Stomach smooth muscle (tissue), 2 donors: ENCODE measurements around the gene WDR43.

Source experiments
- H3K27ac ChIP-seq: one replicate; pipeline ENCODE4 v1.7.0; 2013; ENCODE audit warnings: mild to moderate bottlenecking, low read length, inconsistent platforms
- H3K27me3 ChIP-seq, 2 donors: one replicate each; pipeline ENCODE4 v1.7.0; 2013; ENCODE audit warnings: low read length in 2 of 2; ENCODE audit not compliant: insufficient read depth in 2 of 2, control insufficient read depth in 1 of 2
- H3K36me3 ChIP-seq, 2 donors: one replicate each; pipeline ENCODE4 v1.7.0; 2013; ENCODE audit warnings: low read length in 2 of 2; ENCODE audit not compliant: control insufficient read depth in 2 of 2, insufficient read depth in 2 of 2
- H3K4me1 ChIP-seq: one replicate; pipeline ENCODE4 v1.7.0; 2013; ENCODE audit warnings: low read length; ENCODE audit not compliant: control insufficient read depth, insufficient read depth
- H3K4me3 ChIP-seq, 2 donors: one replicate each; pipeline ENCODE4 v1.7.0; 2013; ENCODE audit warnings: low read length in 2 of 2
- H3K9ac ChIP-seq, 2 donors: one replicate each; pipeline ENCODE4 v1.7.0; 2013; ENCODE audit warnings: low read length in 2 of 2, mild to moderate bottlenecking in 1 of 2
- H3K9me3 ChIP-seq, 2 donors: one replicate each; pipeline ENCODE4 v1.7.0; 2013; ENCODE audit warnings: low read length in 2 of 2; ENCODE audit not compliant: control insufficient read depth in 2 of 2
- donor health status: healthy.
- donor health status: Pancreatic carcinoma.

Gene WDR43

GRCh38 chr2:28948160-28948559 lies 53.7 kb downstream of the WDR43 start:
- H3K4me3 ChIP-seq = no peak overlapping the region
- H3K4me1 ChIP-seq = no peaks in the 10 kb centered on the region
- H3K9ac ChIP-seq = no peak overlapping the region
- H3K36me3 ChIP-seq = peaks cover 23 to 30% of the 10 kb centered on the region in 2 donors
- H3K9me3 ChIP-seq = peaks cover 0 to 4% of the 10 kb centered on the region in 2 donors
- no peak overlapping the region for H3K27ac ChIP-seq
- H3K27me3 ChIP-seq = no peaks in the 10 kb centered on the region

DNA sequence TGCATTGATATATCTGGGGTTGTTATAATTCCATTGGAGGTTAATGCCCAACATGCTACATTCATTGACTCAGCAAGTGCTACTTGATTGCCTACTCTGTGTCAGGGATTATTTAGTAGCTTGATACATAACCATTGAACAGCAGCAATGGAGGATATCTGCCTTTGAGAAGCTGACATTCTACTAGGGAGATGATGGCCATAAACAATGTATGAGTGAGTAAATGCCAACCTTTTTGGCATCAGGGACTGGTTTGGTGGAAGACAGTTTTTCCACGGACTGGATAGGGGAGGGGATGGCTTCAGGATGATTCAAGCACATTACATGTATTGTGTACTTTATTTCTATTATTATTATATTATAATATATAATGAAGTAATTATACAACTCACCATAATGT lies 54.7 kb downstream of the WDR43 start:
- Histone ChIP-seq H3K9me3 (peaks cover 0 to 4% of the 10 kb centered on the region in 2 donors), H3K36me3 (peaks cover 15 to 22% of the 10 kb centered on the region in 2 donors), H3K27me3 (no peaks in the 10 kb centered on the region), H3K4me3 (no peak overlapping the region), H3K9ac (no peak overlapping the region), H3K27ac (no peak overlapping the region), H3K4me1 (no peaks in the 10 kb centered on the region)

DNA sequence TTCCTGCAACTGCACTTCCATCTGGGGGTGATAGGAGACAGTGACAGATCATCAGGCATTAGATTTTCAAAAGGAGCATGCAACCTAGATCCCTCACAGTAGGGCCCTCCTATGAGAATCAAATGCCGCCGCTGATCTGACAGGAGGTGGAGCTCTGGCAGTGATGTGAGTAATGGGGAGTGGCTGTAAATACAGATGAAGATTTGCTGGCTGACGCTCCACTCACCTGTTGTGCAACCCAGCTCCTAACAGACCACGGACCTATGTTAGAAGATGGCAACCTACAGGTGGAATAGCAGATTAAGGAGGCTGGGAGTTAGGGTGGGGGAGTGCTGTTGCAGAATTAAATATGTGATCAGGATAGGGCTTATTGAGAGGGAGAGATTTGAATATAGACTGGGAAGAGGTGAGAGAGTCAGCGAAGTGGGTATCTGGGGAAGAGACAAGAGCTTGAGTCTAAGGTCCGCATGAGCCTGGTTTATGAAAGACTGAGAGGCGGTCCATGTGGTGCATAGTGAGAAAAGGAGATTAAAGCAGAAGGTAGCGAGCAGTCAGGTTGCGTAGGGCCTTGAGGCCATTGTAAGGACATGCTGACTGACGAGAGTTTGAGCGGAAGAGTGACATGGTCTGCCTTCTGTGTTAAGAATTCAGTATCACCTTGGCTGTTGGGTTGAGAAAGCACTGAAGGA lies 55.3 kb downstream of the WDR43 start:
- no peaks in the 10 kb centered on the region for H3K27me3 ChIP-seq
- no peak overlapping the region for H3K27ac ChIP-seq
- H3K9me3 ChIP-seq = peaks cover 0 to 4% of the 10 kb centered on the region in 2 donors
- no peak overlapping the region for H3K9ac ChIP-seq
- no peaks in the 10 kb centered on the region for H3K4me1 ChIP-seq
- peaks cover 11 to 18% of the 10 kb centered on the region in 2 donors for H3K36me3 ChIP-seq
- no peak overlapping the region for H3K4me3 ChIP-seq

DNA sequence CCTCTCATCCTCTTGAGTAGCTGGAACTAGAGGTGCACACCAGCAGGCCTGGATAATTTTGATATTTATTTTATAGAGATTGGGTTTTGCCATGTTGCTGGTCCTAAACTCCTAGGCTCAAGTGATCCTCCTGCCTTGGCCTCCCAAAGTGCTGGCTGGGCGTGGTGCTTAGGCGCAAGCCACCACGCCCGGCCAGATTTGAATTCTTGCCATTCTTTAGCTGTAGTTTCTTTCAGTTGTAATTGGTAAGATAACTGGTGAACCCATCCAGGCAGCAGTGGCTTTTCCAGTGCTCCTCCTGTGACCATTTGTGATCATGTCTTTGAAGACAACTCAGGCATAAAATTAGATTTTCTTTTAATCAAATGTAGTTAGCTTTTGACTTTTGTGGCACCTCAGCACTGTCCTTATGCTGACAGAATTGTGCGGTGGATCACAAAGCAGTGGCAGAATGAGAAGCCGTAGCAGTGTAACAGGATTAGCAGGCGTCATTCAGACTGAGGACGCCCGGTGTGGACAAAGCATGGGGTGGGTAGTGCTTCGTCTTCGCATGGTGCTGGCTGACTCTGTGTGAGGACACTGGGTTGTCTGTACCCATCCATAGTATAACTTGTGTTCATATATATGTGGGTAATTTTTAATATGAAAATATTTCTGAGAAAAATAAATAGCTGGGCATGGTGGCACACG lies 56.6 kb downstream of the WDR43 start:
- Histone ChIP-seq H3K36me3 (peaks cover 9 to 17% of the 10 kb centered on the region in 2 donors), H3K9ac (no peak overlapping the region), H3K27ac (no peak overlapping the region), H3K27me3 (no peaks in the 10 kb centered on the region), H3K9me3 (peaks cover 0 to 4% of the 10 kb centered on the region in 2 donors), H3K4me1 (no peaks in the 10 kb centered on the region), H3K4me3 (no peak overlapping the region)

- no peaks in the 10 kb centered on the region for H3K27me3 ChIP-seq
- no peak overlapping the region for H3K4me3 ChIP-seq
- peaks cover 0 to 4% of the 10 kb centered on the region in 2 donors for H3K9me3 ChIP-seq
- H3K4me1 ChIP-seq = peaks cover 3% of the 10 kb centered on the region
- no peak overlapping the region for H3K9ac ChIP-seq
- H3K27ac ChIP-seq = no peak overlapping the region
- H3K36me3 ChIP-seq = peaks cover 5 to 9% of the 10 kb centered on the region in 2 donors
Measured at GRCh38 chr2:28951910-28952835, 57.7 kb downstream of the WDR43 start.

DNA sequence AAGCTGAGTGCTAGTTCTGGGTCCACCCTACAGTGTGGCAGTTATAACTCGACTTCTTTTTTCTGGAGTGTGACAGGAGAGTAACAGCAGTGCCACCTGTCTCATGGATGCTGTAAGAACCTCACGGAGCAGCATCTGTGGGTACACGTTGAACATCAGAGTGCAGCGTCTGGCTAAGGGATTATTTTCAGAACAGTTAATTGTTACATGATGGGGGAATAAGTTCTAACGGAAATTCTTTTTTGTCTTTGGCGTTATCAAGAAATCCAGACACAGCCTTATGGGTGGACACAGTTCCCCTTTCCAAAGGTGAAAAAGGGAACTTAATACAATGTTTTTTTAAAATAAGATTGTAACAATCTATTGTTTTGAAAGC lies 58.4 kb downstream of the WDR43 start:
- Histone ChIP-seq H3K9me3 (peaks cover 0 to 4% of the 10 kb centered on the region in 2 donors), H3K27ac (no peak overlapping the region), H3K4me3 (no peak overlapping the region), H3K36me3 (peaks cover 5 to 6% of the 10 kb centered on the region in 2 donors), H3K27me3 (no peaks in the 10 kb centered on the region), H3K4me1 (peaks cover 3% of the 10 kb centered on the region), H3K9ac (no peak overlapping the region)

DNA sequence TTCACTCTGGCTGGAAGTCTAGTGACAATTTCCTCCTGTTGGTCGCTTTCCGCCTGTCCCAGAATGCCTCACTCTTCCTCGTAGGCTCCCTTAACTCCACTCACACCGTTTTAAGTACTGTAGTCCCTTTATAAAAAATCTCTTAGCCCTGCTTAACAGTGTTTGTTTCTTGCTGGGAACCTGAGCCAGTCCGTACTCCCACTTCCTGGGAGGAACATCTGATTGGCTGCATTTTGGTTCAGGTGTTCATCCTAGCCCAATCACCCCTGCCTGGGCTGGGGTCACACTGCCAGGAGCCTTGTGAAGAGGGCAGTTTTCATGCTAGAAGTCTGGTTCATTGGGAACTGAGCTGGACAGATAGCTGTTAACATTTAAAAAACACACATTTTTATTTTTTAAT lies 61.0 kb downstream of the WDR43 start:
- H3K9ac ChIP-seq = no peak overlapping the region
- H3K4me1 ChIP-seq = peaks cover 8% of the 10 kb centered on the region
- H3K4me3 ChIP-seq = no peak overlapping the region
- H3K27me3 ChIP-seq = no peaks in the 10 kb centered on the region
- no peaks in the 10 kb centered on the region for H3K9me3 ChIP-seq
- H3K27ac ChIP-seq = no peak overlapping the region
- H3K36me3 ChIP-seq = no peaks in the 10 kb centered on the region

GRCh38 chr2:28956415-28956826 lies 62.0 kb downstream of the WDR43 start:
- Histone ChIP-seq H3K36me3 (no peaks in the 10 kb centered on the region), H3K27me3 (no peaks in the 10 kb centered on the region), H3K9me3 (no peaks in the 10 kb centered on the region), H3K4me1 (peaks cover 8% of the 10 kb centered on the region), H3K27ac (no peak overlapping the region), H3K4me3 (peak overlapping the region in 1 of 2 donors; percentile 49), H3K9ac (no peak overlapping the region)

DNA sequence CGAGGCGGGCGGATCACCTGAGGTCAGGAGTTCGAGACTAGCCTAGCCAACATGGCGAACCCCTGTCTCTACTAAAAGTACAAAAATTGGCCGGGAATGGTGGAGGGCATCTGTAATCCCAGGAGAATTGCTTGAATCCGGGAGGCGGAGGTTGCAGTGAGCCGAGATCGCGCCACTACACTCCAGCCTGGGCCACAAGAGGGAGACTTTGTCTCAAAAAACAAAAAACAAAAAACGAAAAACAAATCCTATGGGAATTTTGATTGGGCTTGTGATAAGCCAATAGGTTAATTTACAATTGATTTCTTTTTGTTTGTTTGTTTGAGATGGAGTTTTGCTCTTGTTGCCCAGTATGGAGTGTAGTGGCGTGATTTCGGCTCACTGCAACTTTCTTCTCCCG lies 62.4 kb downstream of the WDR43 start:
- Histone ChIP-seq H3K9ac (no peak overlapping the region), H3K4me1 (peaks cover 8% of the 10 kb centered on the region), H3K36me3 (no peaks in the 10 kb centered on the region), H3K27me3 (no peaks in the 10 kb centered on the region), H3K27ac (no peak overlapping the region), H3K9me3 (no peaks in the 10 kb centered on the region), H3K4me3 (no peak overlapping the region)

- Histone ChIP-seq H3K4me3 (peak overlapping the region in 1 of 2 donors; percentile 33), H3K4me1 (peaks cover 8% of the 10 kb centered on the region), H3K27me3 (no peaks in the 10 kb centered on the region), H3K9me3 (no peaks in the 10 kb centered on the region), H3K27ac (no peak overlapping the region), H3K36me3 (no peaks in the 10 kb centered on the region), H3K9ac (no peak overlapping the region)
Measured at GRCh38 chr2:28958689-28959088, 64.2 kb downstream of the WDR43 start.
